Ishikawa (cell line): Measurements from ENCODE around the gene LDB3.

ENCODE experiments used
- CEBPB ChIP-seq: IDR thresholded peaks from 2 replicates; pipeline ENCODE4 v1.6.1; 2012
- CREB1 ChIP-seq: IDR thresholded peaks from 2 replicates; pipeline ENCODE4 v1.6.1; 2012; ENCODE audit warnings: low read depth
- EGR1 ChIP-seq: IDR thresholded peaks from 2 replicates; pipeline ENCODE4 v1.6.1; 2012
- EP300 ChIP-seq: IDR thresholded peaks from 2 replicates; pipeline ENCODE4 v1.6.1; 2012; ENCODE audit warnings: borderline replicate concordance
- FOXM1 ChIP-seq: IDR thresholded peaks from 2 replicates; pipeline ENCODE4 v1.6.1; 2012; ENCODE audit warnings: low read depth, borderline replicate concordance
- NFIC ChIP-seq: IDR thresholded peaks from 2 replicates; pipeline ENCODE4 v1.6.1; 2012
- RAD21 ChIP-seq: IDR thresholded peaks from 2 replicates; pipeline ENCODE4 v1.6.1; 2012; ENCODE audit warnings: low read depth
- REST ChIP-seq: IDR thresholded peaks from 2 replicates; pipeline ENCODE4 v1.6.1; 2012; ENCODE audit warnings: low read depth, mild to moderate bottlenecking
- TAF1 ChIP-seq: IDR thresholded peaks from 2 replicates; pipeline ENCODE4 v1.6.1; 2012; ENCODE audit warnings: low read depth, mild to moderate bottlenecking
- TCF12 ChIP-seq: IDR thresholded peaks from 2 replicates; pipeline ENCODE4 v1.6.1; 2012; ENCODE audit warnings: low read depth
- TEAD4 ChIP-seq: IDR thresholded peaks from 2 replicates; pipeline ENCODE4 v1.6.1; 2012
- YY1 ChIP-seq: IDR thresholded peaks from 2 replicates; pipeline ENCODE4 v1.6.1; 2012; ENCODE audit warnings: low read depth
- ZBTB7A ChIP-seq: IDR thresholded peaks from 2 replicates; pipeline ENCODE4 v1.6.1; 2012; ENCODE audit warnings: low read depth
- TF ChIP-seq, protein P1 (sequence below): IDR thresholded peaks from 2 replicates; pipeline ENCODE4 v1.6.1; 2012
- TF ChIP-seq, protein P2 (sequence below): IDR thresholded peaks from 2 replicates; pipeline ENCODE4 v1.6.1; 2012

LDB3 gene

GRCh38 chr10:86756511-86757112, 88.3 kb downstream of the LDB3 start, which contains the start of gene BMPR1A:
BMPR1A (plus strand) TSS chr10:86756619; CDS start chr10:86876019, 119,400 bp downstream.
- no peak for TF ChIP-seq CREB1
- 0 out of 2 replicates have a peak, but pooled peaks have one; percentile 10 for TF ChIP-seq EP300
- TF ChIP-seq, protein P1, sequence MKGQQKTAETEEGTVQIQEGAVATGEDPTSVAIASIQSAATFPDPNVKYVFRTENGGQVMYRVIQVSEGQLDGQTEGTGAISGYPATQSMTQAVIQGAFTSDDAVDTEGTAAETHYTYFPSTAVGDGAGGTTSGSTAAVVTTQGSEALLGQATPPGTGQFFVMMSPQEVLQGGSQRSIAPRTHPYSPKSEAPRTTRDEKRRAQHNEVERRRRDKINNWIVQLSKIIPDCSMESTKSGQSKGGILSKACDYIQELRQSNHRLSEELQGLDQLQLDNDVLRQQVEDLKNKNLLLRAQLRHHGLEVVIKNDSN, result no peak

DNA sequence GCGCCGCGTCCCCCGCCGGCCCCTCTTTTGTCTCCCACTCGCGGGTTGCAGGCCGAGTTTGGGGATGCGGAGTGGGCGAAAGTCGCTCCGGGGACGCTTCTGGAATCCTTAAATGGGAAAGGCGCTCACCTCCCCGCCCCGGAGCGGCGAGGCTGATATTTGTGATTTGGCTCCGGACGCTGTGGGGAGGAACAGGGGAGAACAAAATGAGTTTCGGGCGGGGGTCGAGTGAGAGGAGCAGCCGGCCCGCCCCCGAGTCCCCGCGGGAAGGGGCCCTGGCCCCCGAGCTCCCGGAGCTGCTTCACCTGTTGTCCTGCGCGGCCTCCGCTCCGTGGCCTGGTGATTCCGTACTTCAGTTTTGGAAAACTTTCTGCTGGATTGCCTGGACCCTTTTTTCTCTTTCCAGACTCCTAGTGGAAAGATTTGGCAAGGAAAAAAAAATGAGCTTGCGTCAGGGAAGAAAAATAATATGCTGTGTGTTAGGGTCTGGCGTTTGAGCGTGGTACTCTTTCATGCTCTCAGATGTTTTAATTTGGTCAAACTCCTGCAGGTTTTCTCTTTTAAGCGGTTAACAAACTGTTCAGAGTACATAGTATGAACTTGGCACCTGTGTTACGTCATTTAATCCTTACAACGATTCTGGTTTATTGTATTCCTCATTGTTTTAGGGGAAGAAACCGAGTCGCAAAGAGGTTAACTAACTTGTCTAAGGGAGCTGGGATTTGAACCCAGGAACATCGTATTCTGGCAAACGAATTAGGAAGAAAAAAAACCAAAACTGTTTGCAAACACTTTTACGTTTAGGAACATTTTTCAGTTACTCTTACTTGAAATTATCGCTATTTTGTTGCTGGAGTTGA, 89.0 kb downstream of the LDB3 start:
- TF ChIP-seq, protein P2, sequence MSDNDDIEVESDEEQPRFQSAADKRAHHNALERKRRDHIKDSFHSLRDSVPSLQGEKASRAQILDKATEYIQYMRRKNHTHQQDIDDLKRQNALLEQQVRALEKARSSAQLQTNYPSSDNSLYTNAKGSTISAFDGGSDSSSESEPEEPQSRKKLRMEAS, result no peak
- TF ChIP-seq, protein P1, result no peak
- TF ChIP-seq EGR1, result no peak
- TF ChIP-seq FOXM1, result peak; percentile 40; the same call in 1 of the 2 replicates
- TF ChIP-seq CREB1, result peak; percentile 33; the same call in 1 of the 2 replicates
- TF ChIP-seq ZBTB7A, result peak; percentile 72

- 0 out of 2 replicates have a peak, but pooled peaks have one; percentile 22 for TF ChIP-seq NFIC
- no peak for TF ChIP-seq YY1
Observed at GRCh38 chr10:86758189-86759072, 90.1 kb downstream of the LDB3 start.

GRCh38 chr10:86759073-86759672, 90.9 kb downstream of the LDB3 start:
- TF ChIP-seq TCF12, result no peak
- TF ChIP-seq NFIC, result no peak
- TF ChIP-seq, protein P2, result no peak
- TF ChIP-seq EP300, result no peak
- TF ChIP-seq, protein P1, result no peak
- TF ChIP-seq CEBPB, result no peak

DNA sequence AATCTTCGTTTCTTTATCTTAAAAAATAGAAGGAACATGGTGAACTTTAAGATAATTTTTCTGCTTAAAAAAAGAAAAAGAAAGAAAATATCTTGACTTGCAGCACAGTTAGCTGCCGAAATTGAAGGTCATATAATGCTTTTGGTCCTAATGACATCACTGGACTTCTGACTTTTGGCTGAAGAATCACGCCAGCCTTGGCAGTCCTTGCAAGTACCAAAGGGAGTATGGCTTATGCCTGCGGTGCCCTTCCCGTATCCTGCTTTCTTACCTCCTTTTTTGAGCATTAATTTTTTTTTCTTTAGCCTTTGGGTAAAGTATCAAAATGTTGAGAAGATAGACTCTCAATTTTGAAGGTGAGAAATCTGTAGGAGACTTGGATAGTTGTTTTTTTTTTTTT, 95.1 kb downstream of the LDB3 start:
- TF ChIP-seq RAD21 (no peak), TCF12 (no peak), EP300 (no peak), ZBTB7A (no peak), CREB1 (no peak), NFIC (no peak), FOXM1 (no peak), TEAD4 (no peak)

- no peak for TF ChIP-seq CEBPB
- no peak for TF ChIP-seq FOXM1
- no peak for TF ChIP-seq NFIC
- TF ChIP-seq TCF12, result no peak
- TF ChIP-seq EP300, result no peak
- no peak for TF ChIP-seq CREB1
- TF ChIP-seq RAD21, result no peak
- TF ChIP-seq, protein P1, result no peak
- no peak for TF ChIP-seq ZBTB7A
- no peak for TF ChIP-seq REST
- TF ChIP-seq, protein P2, result no peak
- no peak for TF ChIP-seq EGR1
- no peak for TF ChIP-seq TEAD4
- no peak for TF ChIP-seq YY1
- no peak for TF ChIP-seq TAF1
Observed at GRCh38 chr10:86765548-86765947, 97.2 kb downstream of the LDB3 start.
